BJ (cell line): ENCODE results near the gene PPP2R5C. TPM values are rescaled to one million over a fixed set of nuclear protein-coding genes. Genes with fewer than 3 reads are reported as not detected.

Source experiments
- CTCF ChIA-PET: fragments of 350-600 bp; formaldehyde crosslinking; extraction: SDS; loops from one replicate; lab custom pipeline; 2021; ENCODE audit warnings: antibody characterized with exemption, inconsistent platforms; lab: Yijun Ruan, JAX
- POLR2A ChIA-PET: fragments of 300-600 bp; sonication (Branson Sonifier 250); formaldehyde crosslinking; extraction: SDS; loops from one replicate; lab custom pipeline; 2021; ENCODE audit warnings: antibody characterized with exemption; lab: Charles Lee
- DNase-seq: peaks from one replicate; pipeline ENCODE4 v3.0.0-alpha.2; 2011; ENCODE audit warnings: low read depth
- H3K27me3 ChIP-seq: 2 replicates; pipeline ENCODE4 v1.6.0; 2011; ENCODE audit warnings: low read length; ENCODE audit not compliant: control insufficient read depth, insufficient read depth
- H3K36me3 ChIP-seq: 2 replicates; pipeline ENCODE4 v1.5.1; 2011; ENCODE audit warnings: low read length; ENCODE audit not compliant: control insufficient read depth, insufficient read depth
- H3K4me3 ChIP-seq: 2 replicates; pipeline ENCODE4 v1.5.1; 2011; ENCODE audit warnings: low read depth, mild to moderate bottlenecking, control low read depth, low read length
- polyA plus RNA-seq: library from polyadenylated mRNA; depleted of rRNA; stranded (reverse); fragments of >200 nt; gene quantifications from 2 replicates; pipeline ENCODE4 v1.2.3, GENCODE V29; 2011
- TF ChIP-seq, protein P1 (sequence below): IDR thresholded peaks from 2 replicates; pipeline ENCODE4 v1.5.1; 2011; ENCODE audit warnings: low read depth, mild to moderate bottlenecking, control low read depth, inconsistent platforms, low read length, moderate library complexity; ENCODE audit not compliant: insufficient read depth

The PPP2R5C gene
- polyA plus RNA-seq, 1 experiment = 55.8 TPM

DNA sequence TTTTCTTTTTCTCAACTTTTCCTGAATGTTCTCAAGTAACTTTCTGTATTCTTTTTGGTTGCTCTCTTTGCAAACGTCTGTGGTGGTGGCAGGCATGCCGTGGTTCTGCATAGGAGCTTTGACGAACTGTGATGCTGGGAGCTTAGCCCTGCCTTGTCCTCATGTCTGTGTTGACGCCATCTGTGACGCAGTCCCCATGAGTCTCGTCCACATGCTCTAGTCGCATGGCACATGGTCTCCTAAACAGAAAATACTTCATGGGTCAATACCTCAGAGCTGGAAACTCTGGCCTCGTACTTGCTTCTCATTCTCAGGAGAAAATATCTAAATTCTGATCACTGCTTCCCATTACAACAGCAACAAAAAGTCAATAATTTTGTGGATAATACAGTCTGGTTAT is 152.6 kb downstream of the PPP2R5C start:
- TF ChIP-seq, protein P1, sequence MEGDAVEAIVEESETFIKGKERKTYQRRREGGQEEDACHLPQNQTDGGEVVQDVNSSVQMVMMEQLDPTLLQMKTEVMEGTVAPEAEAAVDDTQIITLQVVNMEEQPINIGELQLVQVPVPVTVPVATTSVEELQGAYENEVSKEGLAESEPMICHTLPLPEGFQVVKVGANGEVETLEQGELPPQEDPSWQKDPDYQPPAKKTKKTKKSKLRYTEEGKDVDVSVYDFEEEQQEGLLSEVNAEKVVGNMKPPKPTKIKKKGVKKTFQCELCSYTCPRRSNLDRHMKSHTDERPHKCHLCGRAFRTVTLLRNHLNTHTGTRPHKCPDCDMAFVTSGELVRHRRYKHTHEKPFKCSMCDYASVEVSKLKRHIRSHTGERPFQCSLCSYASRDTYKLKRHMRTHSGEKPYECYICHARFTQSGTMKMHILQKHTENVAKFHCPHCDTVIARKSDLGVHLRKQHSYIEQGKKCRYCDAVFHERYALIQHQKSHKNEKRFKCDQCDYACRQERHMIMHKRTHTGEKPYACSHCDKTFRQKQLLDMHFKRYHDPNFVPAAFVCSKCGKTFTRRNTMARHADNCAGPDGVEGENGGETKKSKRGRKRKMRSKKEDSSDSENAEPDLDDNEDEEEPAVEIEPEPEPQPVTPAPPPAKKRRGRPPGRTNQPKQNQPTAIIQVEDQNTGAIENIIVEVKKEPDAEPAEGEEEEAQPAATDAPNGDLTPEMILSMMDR = no peak
- Histone ChIP-seq H3K27me3 (no peaks in the 10 kb centered on the region), H3K4me3 (no peak overlapping the region), H3K36me3 (peaks cover 11% of the 10 kb centered on the region)
- ChIA-PET CTCF (no interaction called here), POLR2A (no interaction called here)
- DNase-seq = no peak

DNA sequence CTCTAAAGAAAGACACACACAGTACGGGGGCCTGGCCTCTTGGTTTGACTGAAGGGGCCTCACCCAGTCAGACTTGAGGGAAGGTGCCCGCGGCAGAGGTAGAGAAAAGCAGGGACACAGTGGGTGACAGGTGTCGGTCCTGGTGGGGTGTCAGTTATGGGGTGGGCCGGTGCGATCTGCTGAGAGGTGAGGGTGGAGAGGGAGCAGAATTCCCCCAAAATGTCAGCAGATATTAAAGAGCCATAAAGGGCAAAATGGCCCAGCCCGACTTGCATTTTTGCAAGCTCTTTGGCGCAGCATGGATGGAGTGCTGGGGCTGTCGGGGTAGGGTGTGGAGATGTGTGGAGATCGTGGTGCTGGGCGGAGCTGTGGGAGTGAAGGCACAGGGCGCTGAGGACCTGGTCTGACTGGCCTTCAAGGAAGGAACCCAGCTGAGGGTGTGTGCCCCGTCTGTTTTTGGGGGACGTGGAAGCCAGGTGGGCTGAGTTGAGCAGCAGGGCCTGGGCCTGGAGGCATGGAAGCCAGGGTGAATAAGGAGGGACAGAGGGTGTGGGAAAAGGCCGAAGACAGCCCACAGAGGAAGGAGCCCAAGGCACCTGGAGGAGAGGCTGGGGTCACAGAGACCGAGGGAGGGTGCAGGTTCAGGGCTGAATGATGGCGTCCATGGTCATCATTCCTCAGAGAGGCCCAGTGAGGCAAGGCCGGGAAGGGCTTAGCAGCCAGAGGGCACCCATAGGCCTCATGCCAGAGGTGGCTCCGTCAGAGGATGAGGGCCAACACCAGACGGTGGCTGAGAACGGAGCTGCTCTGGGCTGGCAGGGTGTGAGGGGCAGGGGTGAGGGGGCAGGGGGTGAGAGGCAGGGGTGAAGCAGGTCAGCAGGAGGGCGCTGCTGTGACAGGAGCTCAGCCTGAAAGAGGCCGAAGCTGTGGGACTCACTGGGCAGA is 154.6 kb downstream of the PPP2R5C start:
- Histone ChIP-seq H3K27me3 (no peaks in the 10 kb centered on the region), H3K36me3 (peaks cover 9% of the 10 kb centered on the region), H3K4me3 (no peak overlapping the region)
- ChIA-PET CTCF (no interaction called here), POLR2A (no interaction called here)
- TF ChIP-seq, protein P1 = no peak
- DNase-seq = no peak

DNA sequence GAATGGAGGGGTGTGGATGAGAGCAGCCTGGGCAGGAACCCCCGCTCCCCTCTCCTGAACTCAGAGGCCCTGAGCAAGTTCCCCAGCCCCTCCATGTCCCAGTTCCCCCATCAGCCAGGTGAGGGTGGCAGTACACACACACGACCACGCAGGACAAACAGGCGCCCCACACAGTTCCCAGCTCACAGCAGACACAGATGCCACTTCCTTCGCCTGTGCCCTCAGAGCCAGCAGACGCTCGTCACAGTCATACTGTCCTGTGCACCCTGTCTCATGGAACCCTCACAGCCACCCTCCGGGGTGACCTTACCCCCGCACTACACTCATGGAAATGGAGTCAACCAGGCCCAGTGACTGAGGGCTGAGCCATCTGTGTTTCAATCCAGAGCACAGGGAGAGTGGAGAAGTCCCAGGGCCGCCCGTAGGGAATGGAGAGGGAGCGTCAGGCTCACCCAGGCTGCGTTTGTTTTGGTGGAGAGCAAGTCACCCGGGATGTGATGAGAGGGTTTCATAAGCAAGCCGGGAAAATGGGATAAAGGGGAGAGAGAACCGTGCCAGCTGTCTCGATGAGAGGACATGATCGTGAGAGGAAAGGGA is 155.4 kb downstream of the PPP2R5C start:
- no peak for DNase-seq
- no peak overlapping the region for H3K4me3 ChIP-seq
- H3K36me3 ChIP-seq = peaks cover 8% of the 10 kb centered on the region
- H3K27me3 ChIP-seq = no peaks in the 10 kb centered on the region
- POLR2A ChIA-PET = no interaction called here
- CTCF ChIA-PET = no interaction called here
- TF ChIP-seq, protein P1 = no peak

DNA sequence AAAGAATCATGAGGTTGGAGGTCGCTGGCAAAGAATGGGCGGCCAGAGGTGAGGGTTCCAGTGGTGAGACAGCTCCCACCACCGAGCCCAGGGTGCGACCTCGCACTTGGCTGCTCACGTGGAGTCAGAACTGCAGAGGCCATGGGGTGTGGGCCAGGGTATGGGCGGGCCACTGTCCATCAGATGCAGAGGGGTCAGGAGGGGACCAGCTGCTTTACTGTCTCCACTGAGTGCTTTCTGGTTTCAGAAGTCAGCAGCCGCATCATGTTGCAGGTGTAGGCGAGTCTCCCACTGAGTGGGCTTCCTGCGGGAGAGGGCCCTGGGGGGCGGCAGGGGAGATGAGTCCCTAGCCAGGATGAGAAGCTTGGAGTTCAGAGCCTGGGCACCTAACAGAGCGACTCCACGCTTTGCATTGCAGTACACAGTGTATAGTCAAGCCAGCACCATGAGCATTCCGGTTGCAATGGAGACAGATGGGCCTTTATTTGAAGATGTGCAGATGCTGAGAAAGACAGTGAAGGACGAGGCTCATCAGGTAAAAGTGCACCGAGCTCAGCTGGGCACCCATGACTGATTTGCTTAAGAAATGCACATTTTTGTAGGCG is 156.0 kb downstream of the PPP2R5C start:
- Histone ChIP-seq H3K27me3 (no peaks in the 10 kb centered on the region), H3K4me3 (no peak overlapping the region), H3K36me3 (peaks cover 8% of the 10 kb centered on the region)
- CTCF ChIA-PET = no interaction called here
- DNase-seq = no peak
- TF ChIP-seq, protein P1 = no peak
- POLR2A ChIA-PET = no interaction called here
